GM18519 (cell line): ENCODE results near the gene YARS1.

ENCODE experiments used
- ATAC-seq: cut with Tn5 transposase; IDR thresholded peaks from one replicate; pipeline ENCODE4 v1.9.1; 2021; ENCODE audit warnings: mild to moderate bottlenecking, moderate library complexity; ENCODE audit not compliant: unreplicated experiment, low FRiP score

Gene YARS1

DNA sequence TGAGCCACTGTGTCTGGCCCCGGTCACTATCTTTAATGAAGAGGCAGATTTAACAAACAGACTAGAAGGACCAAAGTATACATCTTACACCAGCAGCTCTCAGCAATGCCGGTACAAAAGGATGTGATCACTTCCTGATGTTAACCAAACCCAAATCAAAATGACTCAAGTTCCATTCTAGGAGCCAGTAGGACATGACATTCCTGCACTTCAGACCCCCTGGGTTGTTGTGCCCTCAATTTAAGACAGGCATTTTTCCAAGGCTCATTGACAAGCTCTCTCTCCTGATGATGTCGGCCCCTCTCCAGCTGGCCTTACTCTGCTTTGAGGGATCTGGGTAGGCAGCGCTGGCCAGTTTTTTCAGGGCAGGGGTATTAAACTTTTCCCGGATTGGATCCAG is 35.1 kb downstream of the YARS1 start:
- ATAC-seq = no peak

DNA sequence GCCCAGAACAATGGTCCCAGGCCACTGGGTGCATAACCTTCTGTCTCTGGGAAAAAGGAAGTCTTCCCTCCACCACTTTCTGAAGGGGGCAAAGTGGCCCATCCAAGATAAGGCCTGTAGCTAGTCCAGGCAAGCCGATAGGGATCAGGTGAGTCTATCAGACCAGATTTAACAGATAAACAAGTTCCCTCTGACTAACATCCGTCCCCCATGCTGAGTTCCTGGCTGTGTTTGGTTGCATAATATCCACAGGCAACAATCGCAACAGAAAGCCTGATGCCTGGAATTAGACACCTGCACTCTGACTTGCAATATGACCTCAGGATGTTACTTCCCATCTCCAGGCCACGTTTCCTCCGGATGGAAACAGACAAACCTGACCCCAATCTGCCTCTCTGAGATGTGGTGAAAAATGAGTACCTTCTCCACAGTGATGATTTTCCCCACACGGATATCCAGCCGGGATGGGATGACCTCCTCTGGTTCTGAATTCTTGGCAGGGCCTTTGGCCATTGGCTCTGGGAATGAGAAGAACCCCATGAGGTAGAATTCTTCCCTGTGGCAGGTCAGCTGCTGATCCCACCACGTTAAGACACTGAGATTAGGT is 36.4 kb downstream of the YARS1 start:
- ATAC-seq = no peak

DNA sequence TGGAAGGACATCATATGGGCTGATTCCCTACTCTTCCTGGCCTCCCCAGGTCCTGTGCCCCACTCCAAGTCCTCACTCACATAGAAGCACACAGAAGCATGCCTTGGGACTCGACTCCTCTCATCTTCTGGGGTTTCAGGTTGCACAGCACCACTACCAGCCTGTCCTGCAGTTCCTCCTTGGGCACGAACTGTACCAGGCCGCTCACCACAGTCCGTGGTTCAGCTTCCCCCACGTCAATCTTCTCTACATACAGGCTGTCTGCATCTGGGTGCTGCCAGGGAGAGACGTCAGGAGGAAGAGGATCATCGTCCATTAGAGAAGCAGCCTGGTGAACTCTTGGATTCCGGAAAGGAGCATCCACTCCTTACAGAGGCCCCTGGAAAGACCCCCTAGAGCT is 37.2 kb downstream of the YARS1 start:
- no peak for ATAC-seq

- no peak for ATAC-seq
Observed at GRCh38 chr1:32779242-32779641, 37.9 kb downstream of the YARS1 start.

GRCh38 chr1:32775640-32776337 is 41.4 kb downstream of the YARS1 start:
- ATAC-seq = no peak

DNA sequence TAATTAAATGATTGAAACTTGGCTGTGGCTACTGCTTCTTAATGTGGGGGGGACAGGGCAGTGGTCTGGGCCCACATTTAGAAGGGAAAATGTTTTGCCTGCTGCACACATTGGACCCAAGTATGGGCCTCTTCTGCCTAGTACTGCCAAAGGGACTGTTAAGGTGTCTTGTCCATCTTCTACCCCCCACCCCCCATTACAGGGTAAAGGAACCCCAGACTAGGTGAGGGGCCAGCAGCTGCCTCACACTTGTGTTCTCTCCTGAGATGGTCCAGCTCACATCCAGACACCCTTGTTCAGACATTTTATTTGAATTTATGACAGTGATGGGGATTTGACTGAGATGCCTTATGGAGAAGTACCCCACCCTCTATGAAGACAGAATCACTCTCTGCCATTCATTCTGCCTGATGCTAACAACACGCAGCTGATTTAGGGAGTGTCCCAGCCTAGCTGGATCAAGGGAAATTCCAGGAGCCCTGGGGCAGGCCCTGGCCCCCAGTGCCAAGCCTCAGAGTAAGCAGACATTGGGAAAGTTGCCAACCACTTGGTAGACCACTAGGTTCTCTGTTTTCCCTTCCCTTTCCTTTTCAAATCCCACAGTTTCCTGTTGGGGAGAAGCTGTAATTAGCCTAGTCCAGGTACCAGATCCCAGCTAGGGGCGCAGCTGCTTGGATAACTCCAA is 42.1 kb downstream of the YARS1 start:
- ATAC-seq = no peak

DNA sequence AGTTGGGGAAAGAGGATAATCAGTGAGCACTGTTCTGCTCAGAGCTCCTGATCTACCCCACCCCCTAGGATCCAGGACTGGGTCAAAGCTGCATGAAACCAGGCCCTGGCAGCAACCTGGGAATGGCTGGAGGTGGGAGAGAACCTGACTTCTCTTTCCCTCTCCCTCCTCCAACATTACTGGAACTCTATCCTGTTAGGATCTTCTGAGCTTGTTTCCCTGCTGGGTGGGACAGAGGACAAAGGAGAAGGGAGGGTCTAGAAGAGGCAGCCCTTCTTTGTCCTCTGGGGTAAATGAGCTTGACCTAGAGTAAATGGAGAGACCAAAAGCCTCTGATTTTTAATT is 42.7 kb downstream of the YARS1 start:
- no peak for ATAC-seq

DNA sequence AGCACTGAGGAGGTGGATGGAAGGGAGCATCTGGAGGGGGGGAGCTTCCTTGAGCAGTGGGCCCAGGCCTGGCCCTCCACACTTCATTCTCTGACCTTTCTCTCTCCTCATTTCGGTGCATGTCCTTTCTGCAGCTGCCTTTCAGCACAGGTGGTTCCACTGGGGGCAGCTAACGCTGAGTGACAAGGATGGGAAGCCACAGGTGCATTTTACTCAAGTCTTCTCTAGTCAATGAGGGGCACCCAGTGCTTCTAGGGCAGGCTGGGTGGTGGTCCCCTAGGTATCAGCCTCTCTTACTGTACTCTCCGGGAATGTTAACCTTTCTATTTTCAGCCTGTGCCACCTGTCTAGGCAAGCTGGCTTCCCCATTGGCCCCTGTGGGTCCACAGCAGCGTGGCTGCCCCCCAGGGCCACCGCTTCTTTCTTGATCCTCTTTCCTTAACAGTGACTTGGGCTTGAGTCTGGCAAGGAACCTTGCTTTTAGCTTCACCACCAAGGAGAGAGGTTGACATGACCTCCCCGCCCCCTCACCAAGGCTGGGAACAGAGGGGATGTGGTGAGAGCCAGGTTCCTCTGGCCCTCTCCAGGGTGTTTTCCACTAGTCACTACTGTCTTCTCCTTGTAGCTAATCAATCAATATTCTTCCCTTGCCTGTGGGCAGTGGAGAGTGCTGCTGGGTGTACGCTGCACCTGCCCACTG is 43.2 kb downstream of the YARS1 start:
- no peak for ATAC-seq

DNA sequence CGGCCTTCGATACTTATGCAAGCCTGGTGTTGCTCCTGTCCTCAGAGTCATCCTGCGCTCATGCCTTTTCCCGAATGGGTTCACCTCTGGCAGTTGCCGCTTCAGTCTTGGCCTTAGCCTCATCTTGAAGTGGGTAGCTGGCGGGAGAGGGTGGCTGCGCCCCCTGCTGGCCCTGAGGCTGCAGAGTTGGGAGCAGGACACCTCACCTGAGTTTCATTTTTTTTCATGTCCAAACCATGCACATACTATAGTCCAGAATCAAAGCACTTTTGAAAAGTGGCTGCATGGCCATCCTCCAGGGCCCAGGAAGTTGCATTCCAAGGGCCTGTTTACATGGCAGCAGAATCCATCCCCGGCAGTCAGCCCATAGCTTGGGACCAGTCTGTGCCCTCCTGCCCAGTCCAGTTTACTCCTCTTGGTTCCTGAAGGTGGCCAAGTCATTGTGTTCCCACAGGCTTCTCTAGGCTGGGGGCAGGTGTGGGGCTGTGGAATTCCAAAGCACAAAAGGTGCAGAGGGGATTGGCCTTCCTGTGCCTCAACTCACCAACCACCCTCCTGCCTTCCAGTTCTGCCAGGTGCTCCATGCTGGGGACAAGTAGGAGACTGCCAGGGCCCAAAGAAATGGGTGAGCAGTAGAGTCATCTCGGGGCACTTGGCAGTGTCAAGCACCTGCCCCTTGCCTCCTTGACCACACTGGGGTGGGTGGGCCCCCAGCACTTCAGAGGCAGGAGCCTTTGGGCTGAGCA is 44.0 kb downstream of the YARS1 start:
- ATAC-seq = no peak

GRCh38 chr1:32772281-32773017 is 44.7 kb downstream of the YARS1 start:
- ATAC-seq = no peak

- no peak for ATAC-seq
Observed at GRCh38 chr1:32771561-32772280, 45.4 kb downstream of the YARS1 start.

DNA sequence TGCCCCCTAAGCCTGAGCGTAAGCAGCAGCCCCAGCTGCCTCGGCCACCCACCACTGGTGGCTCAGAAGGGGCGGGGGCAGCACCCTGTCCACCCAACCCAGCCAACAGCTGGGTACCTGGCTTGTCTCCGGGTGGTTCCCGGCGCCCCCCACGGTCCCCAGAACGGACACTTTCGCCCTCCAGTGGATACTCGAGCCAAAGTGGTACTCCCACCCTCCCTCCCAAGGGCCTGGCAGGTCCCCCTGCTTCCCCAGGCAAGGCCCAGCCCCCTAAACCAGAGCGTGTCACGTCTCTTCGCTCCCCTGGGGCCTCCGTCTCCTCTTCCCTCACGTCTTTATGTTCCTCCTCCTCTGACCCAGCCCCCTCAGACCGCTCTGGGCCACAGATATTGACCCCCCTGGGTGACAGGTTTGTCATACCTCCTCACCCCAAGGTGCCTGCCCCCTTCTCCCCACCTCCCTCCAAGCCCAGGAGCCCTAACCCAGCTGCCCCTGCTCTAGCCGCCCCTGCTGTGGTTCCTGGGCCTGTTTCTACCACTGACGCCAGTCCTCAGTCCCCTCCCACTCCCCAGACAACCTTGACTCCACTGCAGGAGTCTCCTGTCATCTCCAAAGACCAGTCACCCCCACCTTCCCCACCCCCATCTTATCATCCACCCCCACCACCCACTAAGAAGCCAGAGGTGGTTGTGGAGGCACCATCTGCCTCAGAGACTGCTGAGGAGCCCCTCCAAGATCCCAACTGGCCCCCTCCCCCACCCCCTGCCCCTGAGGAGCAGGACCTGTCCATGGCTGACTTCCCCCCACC is 46.2 kb downstream of the YARS1 start:
- ATAC-seq = no peak

DNA sequence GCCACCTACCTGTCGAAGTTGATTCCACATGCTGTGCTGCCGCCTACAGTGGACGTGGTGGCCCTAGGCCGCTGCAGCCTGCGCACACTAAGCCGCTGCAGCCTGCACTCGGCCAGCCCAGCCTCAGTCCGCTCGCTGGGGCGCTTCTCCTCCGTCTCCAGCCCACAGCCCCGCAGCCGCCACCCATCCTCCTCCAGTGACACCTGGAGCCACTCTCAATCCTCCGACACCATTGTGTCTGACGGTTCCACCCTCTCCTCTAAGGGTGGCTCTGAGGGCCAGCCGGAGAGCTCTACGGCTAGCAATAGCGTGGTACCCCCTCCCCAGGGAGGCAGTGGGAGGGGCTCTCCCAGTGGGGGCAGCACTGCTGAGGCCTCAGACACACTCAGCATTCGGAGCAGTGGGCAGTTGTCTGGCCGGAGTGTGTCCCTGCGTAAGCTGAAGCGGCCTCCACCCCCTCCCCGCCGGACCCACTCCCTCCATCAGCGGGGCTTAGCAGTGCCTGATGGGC is 46.9 kb downstream of the YARS1 start:
- no peak for ATAC-seq

GRCh38 chr1:32769524-32770220 is 47.5 kb downstream of the YARS1 start:
- ATAC-seq = no peak

GRCh38 chr1:32768110-32768850 is 48.9 kb downstream of the YARS1 start:
- ATAC-seq = no peak

DNA sequence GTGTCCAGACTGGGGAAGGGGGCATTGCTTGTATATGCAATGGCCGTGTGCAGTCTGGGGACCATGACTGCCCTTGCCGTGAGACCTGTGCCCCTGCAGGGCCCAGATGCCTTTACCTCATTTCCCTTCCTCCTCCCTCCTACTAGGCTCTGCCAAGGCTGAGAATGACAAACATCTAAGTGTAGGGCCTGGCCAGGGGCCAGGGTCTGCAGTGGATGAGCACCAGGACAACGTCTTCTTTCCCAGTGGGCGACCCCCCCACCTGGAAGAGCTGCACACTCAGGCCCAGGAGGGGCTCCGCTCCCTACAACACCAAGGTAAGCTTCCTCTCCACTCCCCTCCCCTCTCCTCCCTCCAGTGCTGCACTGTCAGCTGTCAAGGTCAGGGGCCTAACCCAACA is 49.5 kb downstream of the YARS1 start:
- ATAC-seq = no peak

- no peak for ATAC-seq
Observed at GRCh38 chr1:32767156-32767555, 50.0 kb downstream of the YARS1 start.
